HL-60 (cell line): Measurements from ENCODE around the gene TMEM123.

ENCODE experiments used
- DNase-seq, 2 experiments: peaks; one replicate each; pipeline ENCODE4 v3.0.0-alpha.2; 2010 to 2020; ENCODE audit warnings: low read depth in 1 of 2, low spot score in 1 of 2
- H3K27ac ChIP-seq: fragments of 250-450 bp; sonication (Bioruptor Pico); replicated peaks from 2 replicates; pipeline ENCODE4 v1.5.1; 2020; ENCODE audit warnings: mild to moderate bottlenecking, moderate library complexity
- H3K27me3 ChIP-seq: fragments of 250-450 bp; sonication (Bioruptor Pico); 2 replicates; pipeline ENCODE4 v1.5.1; 2021; ENCODE audit warnings: mild to moderate bottlenecking, moderate library complexity; ENCODE audit not compliant: insufficient read depth, poor library complexity, severe bottlenecking
- H3K4me3 ChIP-seq: replicated peaks from 2 replicates; pipeline ENCODE4 v1.5.1; 2011; ENCODE audit warnings: mild to moderate bottlenecking, control low read depth, low read length; ENCODE audit not compliant: insufficient read depth
- CTCF ChIP-seq: IDR thresholded peaks from one replicate; pipeline ENCODE4 v1.5.1; 2011; ENCODE audit warnings: low read length, control low read depth, inconsistent platforms; ENCODE audit not compliant: insufficient read depth
- GABPA ChIP-seq: IDR thresholded peaks from 2 replicates; pipeline ENCODE4 v1.6.1; 2012; ENCODE audit warnings: low read depth
- POLR2AphosphoS5 ChIP-seq: IDR thresholded peaks from 2 replicates; pipeline ENCODE4 v1.6.1; 2012; ENCODE audit warnings: low read depth
- REST ChIP-seq: IDR thresholded peaks from 2 replicates; pipeline ENCODE4 v1.6.1; 2012; ENCODE audit warnings: low read depth; ENCODE audit not compliant: insufficient replicate concordance
- SPI1 ChIP-seq: IDR thresholded peaks from 2 replicates; pipeline ENCODE4 v1.6.1; 2012; ENCODE audit warnings: low read depth, mild to moderate bottlenecking, borderline replicate concordance

TMEM123 gene

DNA sequence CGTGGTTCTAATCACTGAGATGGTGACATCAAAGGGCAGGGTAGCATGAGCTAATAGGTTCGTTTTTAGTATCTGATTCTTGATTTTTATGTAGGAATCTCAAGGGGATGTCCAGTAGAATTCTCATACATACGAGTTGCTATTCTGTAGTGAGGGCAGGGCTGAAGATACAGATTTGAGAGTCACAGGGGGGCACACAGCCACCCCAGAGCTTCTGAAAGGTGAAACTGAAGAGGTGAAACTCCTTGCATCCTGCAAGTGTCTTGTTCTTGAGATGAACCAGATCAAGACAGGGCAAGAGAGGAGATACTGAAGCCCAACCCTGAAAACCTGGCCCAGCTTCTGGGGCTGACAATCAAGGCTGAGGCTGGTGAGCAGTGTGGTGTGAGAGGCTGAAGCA, 35.6 kb upstream of the TMEM123 start:
- Histone ChIP-seq H3K27me3 (no peaks in the 10 kb centered on the region), H3K4me3 (no peak overlapping the region), H3K27ac (no peak overlapping the region)
- TF ChIP-seq REST (no peak), CTCF (no peak), SPI1 (no peak), POLR2AphosphoS5 (no peak), GABPA (no peak)
- no peak for DNase-seq

- TF ChIP-seq SPI1 (peak; percentile 58; the same call in 1 of the 2 replicates), REST (no peak)
- no peaks in the 10 kb centered on the region for H3K27me3 ChIP-seq
- peak in 1 of 2 experiments; percentile 60 for DNase-seq
- H3K27ac ChIP-seq, result peak overlapping the region; percentile 23
- H3K4me3 ChIP-seq, result no peak overlapping the region
These were observed 34.6 kb upstream of the TMEM123 start for GRCh38 chr11:102487214-102487613.

DNA sequence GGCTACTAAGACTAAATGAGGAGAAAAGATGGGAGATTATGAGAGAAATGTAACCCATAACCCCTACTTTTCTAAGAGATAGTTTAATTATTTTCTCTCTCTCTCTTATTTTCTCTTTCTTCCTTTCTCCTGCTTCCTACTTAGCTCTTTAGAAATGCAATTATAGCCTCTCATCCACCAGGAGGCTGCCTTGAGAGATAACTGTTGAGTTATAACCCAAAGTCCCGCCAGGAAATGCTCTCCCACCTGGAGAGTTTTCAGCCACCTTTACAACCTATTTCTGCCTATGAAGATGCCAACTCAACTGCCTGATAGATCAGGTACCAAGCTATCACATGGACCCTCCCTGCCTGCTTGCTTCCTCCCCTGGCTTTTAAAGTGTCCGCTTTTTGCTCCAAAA, 34.0 kb upstream of the TMEM123 start:
- Histone ChIP-seq H3K4me3 (no peak overlapping the region), H3K27me3 (no peaks in the 10 kb centered on the region), H3K27ac (no peak overlapping the region)
- no peak for DNase-seq
- TF ChIP-seq REST (no peak), CTCF (no peak), GABPA (no peak), SPI1 (no peak)
